PFSK-1 (cell line): ENCODE measurements around the gene KCNIP1.

Experiments used
- POLR2AphosphoS5 ChIP-seq: IDR thresholded peaks from 2 replicates; pipeline ENCODE4 v1.6.1; 2012; ENCODE audit warnings: low read depth, mild to moderate bottlenecking, control low read depth, low read length, moderate library complexity
- REST ChIP-seq, 2 experiments: IDR thresholded peaks; 2 replicates each; pipeline versions ENCODE4 v1.6.1 to v1.8.0; 2011 to 2012; ENCODE audit warnings: low read depth in 2 of 2, low read length in 2 of 2, control low read depth in 1 of 2, inconsistent platforms in 1 of 2, mild to moderate bottlenecking in 1 of 2, moderate library complexity in 1 of 2; ENCODE audit not compliant: insufficient read depth in 1 of 2
- SIN3A ChIP-seq: IDR thresholded peaks from 2 replicates; pipeline ENCODE4 v1.6.1; 2012; ENCODE audit warnings: mild to moderate bottlenecking, low read length, moderate library complexity, borderline replicate concordance; ENCODE audit not compliant: insufficient read depth

GRCh38 chr5:170625221-170626165, 121.7 kb downstream of the KCNIP1 start:
- TF ChIP-seq POLR2AphosphoS5 (no peak), REST (IDR thresholded peaks at IDR 0.05; ENCODE audit: insufficient read depth in 1 of 2, low read depth in 2 of 2, low read length in 2 of 2) (no peak), SIN3A (no peak)
